Measurements from ENCODE around the gene BCAT1.
A peak's percentile ranks its signal among the peaks of the same experiment; 100 is the strongest.

BCAT1 gene, protein sequence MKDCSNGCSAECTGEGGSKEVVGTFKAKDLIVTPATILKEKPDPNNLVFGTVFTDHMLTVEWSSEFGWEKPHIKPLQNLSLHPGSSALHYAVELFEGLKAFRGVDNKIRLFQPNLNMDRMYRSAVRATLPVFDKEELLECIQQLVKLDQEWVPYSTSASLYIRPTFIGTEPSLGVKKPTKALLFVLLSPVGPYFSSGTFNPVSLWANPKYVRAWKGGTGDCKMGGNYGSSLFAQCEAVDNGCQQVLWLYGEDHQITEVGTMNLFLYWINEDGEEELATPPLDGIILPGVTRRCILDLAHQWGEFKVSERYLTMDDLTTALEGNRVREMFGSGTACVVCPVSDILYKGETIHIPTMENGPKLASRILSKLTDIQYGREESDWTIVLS

DNA sequence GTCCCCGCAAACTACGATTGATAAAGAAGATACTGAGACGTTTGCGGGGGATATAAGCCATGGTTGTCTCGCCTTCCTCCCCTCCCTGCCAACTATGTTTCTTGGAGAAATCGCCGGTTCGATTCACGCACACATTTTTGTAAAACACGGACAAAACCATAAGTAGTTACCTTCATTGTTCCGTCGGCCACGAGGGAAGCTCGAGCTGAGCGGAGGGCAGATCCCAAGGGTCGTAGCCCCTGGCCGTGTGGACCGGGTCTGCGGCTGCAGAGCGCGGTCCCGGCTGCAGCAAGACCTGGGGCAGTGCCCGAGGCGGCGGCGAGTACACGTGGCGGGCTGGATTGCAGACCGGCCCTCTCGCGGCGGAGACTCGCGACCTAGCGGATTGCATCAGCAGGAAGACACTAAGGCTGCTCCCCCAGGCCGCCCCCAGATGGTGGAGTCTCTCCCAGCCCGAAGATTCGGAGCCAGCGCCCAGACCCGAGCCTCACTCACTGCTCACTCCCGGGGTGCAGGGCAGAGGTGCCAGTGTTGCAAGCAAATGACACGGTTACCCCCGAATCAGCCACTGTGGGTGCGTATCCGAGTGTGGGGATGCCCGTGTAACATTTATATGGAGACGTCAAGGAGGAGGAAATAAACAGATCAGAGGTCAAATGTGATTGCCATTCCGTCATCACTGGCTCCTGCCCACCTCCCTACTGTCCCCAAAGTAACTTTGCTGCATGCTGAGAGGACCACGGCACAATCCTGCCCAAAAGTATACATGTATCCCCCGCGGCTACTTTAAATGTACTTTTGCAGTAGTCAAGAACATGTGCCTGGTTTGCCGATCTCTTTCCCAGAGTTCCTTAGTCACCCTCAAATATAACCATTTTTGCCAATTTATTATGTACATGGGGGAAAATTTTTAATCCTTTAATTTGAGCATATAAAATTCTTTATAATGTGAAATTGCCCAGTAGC is at the start of gene BCAT1:
TSS of gene BCAT1 (minus strand) at position 345 of the 966 bp plus-strand sequence. CDS start at position 176, 169 bp downstream.
- peak; percentile 12 to 20 for DNase-seq

DNA sequence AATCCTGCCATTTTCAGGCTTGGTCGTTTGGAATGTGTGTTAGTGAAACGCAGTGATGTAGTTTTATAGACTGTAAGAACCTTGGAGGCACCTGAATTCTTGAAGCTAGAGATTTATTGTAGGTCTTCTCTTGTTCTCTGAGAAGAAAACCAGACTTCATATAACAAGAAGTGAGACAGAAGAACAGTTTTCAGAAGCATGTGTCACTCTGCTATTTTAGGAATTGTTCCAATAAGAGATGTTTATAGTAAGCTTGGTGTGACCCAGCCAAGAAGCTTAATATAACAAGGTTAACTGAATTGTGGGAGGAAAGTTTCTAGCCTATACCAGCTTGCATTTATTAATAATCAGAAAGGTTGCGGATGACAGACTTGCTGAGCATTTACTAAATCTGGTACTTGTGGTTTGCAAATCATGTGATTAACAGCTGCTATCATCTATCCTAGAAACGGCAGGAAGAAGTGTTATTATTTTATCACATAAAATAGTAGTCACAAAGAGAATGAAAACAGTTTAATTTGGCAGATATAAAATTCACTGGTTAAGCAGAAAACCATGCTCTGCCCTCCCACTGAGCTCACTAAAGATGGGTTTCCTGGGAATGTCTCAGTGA is 49.2 kb upstream of the BCAT1 start:
- no peak for DNase-seq

DNA sequence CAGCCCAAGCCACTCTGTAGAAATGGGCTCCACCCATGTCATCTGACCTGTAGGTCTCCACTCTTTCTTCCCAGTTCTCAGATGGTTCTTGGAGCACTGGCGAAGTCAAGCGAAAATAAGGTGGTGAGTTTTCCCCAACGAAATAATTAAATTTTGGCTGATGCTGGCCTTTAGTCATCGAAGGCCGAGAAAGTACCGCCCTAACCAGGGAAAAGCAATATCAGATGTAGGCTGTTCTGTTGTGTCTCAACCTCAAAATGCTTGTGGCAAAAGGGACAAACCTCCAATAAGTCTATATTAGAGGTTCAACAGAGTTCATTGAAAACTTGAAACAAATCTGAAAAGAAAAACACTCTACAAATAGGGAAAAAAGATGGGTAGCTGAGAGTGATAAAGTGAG is 48.6 kb upstream of the BCAT1 start:
- DNase-seq = no peak

DNA sequence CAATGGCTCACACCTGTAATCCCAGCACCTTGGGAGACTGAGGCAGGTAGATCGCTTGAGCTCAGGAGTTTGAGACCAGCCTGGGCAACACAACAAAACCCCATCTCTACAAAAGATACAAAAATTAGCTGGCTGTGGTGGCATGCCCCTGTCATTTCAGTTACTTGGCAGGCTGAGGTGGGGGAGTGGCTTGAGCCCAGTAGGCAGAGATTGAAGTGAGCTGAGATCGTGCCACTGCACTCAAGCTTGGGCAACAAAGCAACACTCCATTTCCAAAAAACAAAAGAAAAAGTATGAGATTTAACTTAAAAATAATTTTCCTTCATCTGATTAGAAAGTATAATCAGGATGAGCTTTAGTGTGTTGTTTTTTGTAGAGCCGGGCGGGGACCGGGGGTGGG is 47.9 kb upstream of the BCAT1 start:
- no peak for DNase-seq

DNA sequence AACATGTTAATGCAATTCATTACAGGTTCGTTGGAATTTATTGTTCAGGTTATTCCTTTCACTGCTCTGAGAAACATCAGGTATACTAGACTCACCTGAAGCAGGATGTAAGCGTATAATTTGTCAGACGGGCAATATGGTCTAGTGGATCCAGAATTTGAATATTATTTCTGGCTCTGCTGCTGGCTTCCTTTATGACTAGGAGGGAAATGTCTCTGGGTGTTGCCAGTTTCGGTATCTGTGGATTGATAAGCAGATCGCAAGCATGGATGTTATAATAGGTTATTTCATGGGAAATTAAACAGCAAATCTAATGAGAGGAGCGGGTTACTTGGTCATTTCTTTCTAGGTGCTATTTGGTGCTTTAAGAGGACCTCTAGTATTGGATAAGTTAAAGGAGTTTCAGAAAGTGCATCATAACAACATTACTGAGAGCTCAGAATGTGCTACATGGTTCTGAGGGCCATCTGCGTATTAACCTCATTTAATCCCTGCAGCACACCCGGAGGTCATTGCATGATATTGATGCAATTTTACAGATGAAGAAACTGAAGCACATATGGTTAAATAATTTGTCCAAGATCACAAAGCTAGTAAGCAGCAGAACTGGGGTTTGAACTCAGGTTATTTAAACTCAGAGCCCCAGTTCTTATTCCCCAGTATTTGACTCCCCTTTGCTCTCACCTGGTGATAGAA is 47.3 kb upstream of the BCAT1 start:
- no peak for DNase-seq

DNA sequence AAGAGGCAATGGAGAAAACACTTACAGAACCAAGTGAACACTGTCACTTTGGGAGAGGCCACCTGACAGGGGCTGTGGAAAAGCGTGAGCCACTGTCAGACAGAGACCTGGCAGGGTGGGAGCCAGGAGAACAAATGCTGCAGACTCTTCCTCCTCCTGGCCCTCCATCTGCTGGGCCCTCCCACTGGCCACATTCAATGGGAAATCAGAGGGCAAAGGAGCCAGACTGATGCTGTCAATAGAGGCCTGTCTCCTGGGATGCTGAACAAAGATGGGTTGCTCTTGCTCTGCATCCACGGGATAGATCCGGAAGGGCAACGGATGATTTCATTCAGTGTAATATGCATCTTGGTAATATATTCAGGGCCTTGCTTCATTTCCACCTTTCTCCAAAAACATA is 44.9 kb upstream of the BCAT1 start:
- DNase-seq = no peak

DNA sequence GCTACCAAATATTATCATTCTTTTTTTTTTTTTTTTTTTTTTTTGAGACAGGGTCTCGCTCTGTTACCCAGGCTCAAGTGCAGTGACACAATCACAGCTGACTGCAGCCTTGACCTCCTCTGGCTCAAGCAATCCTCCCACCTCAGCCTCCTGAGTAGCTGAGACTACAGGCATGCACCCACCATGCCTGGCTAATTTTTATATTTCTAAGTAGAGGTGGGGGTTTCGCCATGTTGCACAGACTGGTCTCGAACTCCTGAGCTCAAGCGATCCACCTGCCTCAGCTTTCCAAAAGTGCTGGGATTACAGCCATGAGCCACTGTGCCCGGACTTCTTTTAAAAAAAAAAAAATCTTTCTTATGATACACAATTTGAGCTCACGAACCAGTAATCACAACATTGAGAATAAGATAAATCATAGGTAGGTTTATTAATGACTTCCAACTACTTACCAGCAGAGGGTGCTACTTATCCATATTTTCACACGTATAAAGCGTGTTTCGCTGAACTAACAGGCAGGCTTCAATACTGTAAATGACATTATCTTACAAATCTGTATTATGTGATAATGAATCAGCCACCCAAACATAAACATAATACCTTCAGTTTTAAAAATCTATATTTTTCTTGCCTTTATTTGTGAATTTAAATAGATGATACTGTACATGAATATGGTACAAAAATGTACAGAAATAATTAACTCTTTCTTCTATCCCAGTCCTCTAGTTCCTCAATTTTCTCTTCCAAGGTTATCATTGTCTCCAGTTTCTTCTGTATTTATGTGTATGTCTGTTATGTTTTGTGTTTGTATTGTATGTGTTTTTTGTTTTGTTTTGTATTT is 42.5 kb upstream of the BCAT1 start:
- DNase-seq = peak; percentile 5 to 10

DNA sequence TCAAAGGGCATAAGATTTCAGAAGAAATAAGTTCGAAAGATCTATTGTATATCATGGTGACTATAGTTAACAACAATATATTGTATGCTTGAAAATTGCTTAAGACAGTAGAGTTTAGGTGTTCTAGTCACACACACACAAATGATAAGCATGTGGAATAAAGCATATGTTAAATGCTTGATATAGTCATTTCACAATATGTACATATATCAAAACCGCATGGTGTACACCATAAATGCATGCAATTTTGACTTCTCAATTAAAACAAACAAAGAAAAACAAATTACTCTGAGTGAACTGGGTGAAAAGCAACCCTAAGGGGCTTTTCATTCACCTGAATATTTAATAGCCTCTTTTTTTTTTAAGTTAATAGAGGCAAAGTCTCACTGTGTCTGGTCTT is 40.3 kb upstream of the BCAT1 start:
- DNase-seq = no peak

DNA sequence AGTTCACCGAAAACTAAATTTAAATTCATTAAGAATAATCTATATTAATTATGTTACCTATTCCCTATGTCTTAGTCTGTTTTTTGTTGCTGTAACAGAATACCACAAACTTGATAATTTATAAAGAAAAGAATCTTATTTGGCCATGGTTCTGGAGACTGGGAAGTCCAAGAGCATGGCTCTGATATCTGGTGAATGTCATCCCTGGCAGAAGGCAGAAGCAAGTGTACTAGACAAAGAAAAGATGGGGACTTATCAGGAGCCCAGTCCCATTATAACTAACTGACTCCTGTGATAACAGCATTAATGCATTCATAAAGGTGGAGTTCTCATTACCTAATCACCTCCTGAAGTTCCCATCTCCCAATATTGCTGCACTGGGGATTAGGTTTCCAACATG is 33.3 kb upstream of the BCAT1 start:
- no peak for DNase-seq

DNA sequence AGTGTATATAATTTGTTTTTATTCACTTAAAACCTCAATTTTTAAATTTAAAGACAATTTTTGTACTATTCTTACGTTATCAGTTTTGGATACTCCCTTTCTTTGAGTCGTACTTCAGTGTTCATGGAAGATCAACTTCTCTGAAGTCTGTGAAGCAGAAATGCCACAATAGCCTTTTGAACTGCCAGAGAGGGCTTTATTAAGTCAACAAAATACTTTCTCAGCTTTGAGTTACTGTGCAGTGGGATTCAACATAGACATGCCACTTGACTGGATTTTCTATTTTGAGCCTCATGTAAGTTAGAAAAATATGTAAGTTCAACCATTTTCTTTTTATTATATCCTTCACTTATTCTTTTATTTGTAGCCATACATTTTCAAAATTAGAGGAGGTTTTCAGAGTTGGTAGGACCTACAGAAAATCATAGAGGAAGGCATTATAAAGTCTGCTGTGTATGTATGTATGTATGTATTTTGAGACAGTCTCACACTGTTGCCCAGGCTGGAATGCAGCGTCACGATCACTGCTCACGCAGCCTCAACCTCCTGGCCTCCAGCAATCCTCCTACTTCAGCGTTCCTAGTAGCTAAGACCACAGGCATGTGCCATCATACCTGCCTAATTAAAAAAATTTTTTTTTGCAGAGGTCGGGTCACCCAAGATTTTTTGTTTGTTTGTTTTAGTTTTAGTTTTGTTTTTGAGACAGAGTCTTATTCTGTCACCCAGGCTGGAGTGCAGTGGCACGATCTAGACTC is 31.3 kb upstream of the BCAT1 start:
- no peak for DNase-seq

DNA sequence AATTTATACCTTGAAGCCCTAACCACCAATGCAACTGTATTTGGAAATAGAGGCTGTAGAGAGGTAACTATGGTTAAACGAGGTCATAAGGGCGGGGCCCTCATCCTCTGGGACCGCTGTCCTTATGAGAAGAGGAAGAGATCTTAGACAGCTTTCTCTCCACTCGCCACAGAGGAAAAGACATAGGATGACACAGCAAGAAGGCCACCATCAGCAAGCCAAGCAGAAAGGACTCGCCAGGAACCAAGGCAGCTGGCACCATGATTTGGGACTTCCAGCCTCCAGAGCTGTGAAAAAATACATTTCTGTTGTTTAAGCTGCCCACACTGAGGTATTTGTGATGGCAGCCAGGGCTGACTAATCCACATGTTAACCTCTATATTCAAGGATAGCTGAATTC is 30.4 kb upstream of the BCAT1 start:
- no peak for DNase-seq

DNA sequence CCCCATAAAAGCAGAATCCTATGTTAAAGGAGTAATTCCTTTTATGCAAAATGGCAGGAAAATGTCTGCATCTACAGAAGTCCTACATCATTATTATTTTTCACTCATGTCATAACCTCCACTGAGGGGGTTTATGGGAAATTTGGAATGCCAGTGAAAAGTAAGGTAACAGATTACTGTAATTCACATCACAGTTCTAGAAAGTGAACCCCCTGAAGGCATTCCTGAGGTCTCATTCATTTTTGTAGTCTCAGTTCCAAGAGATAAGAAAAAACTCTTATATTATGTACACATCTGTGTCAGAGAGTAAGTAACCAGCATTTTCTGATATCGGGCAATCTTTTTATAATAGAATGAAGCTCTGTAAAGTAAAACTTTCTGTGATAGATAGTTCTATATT is 28.8 kb upstream of the BCAT1 start:
- no peak for DNase-seq

DNA sequence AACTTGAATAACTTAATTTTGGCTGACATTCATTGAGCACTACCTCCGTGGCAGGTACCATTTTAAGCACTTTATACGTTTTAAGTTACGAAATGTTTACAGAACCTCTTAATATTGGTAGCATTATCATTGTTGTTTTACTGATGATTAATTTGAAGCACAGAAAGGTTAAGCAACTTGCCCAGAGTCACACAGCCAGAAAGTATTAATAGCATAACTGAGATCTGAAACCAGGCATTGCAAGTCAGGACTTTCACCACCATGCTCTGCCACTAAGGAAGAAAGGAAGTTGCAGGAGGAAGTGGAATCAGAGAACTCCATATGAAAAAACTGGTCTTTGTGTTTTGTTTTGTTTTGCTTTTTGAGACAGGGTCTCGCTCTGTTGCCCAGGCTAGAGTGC is 28.2 kb upstream of the BCAT1 start:
- no peak for DNase-seq

DNA sequence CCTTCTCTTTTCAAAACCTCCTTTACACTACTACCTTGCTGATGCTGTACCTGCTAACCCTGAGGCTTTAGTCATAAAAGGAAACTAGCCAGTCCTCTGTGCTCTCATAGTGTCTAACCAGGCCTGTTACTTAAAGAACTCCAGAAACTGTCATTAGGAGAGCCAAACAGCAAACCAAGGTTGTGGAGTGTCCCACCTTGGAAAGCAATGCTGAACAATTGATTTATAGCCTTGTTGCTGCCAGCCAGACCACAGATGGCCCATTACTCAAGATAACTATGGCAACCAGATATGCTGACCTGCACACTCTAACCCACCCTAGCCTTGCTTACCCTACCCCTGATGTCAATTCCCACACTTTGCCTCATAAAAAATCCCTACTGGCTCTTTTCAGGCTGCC is 26.5 kb upstream of the BCAT1 start:
- DNase-seq = no peak

DNA sequence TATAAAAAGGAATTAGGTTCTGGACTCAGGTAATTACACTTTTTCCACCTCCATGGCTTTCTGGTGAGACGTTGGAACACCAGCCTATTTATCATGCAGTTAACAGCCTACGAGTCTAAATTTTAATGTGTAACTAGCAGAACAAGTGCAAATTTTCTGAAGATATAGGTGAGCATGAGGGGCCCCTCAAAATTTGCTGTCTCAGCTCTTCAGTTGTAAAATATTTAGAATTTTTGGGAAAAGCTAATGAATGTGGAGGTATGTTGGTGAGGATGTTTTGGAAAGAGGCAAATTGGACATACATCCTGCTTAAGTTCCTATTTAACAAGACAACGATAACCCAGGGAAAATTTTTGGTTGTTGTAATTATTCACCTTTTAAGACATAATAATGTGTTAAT is 25.3 kb upstream of the BCAT1 start:
- no peak for DNase-seq

DNA sequence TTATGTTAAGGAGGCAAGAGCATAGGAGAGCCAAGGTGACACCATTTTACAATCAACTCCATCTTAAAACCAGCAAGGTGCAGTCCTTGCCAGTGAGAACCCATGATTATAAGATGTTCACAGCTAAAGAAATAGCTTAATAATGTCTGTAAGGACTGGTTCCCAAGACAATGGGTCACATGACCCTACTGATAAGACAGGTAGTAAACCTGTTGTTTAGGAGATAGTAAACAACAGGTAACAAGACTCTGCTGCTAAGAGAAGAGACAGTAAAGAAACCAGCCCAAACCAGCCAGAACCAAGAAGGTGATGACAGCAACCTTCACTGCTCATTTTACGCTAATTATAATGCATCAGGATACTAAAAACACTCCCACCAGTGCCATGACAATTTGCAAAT is 23.2 kb upstream of the BCAT1 start:
- no peak for DNase-seq

DNA sequence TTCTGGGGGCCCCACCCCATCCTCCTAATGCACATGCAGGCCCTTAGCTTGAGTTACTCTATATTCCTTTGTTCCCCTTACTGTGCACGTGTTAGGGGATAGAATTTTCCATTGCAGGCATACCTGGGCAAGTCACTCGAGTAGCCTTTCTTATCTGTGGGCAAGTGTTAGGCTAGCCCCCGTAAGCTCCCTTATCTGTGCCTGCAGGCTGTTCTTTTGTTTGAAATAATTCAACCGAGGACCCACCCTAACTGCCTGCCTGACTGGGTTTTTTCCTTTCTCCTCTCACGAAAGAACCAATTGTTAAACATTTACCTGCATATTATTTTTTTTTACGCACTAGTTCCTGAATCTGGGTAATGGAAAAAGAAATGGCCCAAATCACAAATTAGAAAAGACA is 21.3 kb upstream of the BCAT1 start:
- DNase-seq = no peak

DNA sequence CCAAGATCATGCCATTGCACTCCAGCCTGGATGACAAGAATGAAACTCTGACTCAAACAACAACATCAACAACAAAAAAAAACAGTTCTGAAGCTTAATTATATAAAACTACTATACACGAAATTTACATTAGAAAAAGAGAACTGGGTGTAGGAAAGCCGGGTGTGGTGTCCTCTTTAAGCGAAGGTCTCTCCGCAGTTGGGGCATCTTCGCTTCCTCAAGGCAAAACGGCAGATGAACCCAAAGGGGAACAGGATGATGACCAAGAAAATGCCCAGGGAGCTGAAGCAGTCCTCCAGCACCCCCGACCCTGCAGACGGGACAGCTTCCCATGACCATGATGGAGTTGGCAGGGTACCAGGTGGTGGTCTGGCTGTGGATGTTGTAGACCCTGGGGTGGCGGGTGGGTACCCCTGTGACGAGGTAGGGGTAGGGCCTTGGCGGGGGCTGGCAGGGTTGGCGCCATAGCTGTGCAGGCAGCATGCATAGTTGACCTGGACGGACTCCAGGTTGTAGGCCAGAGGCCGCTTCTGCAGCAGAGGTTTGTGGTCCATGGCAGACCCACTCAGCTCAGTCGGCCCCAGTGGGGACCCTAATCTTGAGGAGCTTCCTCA is 18.2 kb upstream of the BCAT1 start:
- DNase-seq = no peak

DNA sequence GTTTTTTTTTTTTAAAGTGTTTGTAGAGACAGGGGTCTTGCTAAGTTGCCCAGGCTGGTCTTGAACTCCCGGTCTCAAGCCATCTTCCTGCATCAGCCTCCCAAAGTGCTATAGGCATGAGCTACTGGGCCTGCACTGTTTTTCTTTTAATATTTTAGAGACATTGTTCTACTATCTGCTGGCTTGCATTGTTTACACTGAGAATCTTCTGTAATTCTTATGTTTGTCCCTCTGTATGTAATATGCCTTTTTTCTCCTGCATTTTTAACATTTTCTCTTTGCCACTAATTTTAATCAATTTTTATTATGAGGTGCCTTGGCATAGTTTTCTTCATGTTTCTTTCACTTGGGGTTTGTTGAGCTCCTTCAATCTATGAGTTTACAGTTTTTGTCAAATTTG is 15.4 kb upstream of the BCAT1 start:
- DNase-seq = no peak

DNA sequence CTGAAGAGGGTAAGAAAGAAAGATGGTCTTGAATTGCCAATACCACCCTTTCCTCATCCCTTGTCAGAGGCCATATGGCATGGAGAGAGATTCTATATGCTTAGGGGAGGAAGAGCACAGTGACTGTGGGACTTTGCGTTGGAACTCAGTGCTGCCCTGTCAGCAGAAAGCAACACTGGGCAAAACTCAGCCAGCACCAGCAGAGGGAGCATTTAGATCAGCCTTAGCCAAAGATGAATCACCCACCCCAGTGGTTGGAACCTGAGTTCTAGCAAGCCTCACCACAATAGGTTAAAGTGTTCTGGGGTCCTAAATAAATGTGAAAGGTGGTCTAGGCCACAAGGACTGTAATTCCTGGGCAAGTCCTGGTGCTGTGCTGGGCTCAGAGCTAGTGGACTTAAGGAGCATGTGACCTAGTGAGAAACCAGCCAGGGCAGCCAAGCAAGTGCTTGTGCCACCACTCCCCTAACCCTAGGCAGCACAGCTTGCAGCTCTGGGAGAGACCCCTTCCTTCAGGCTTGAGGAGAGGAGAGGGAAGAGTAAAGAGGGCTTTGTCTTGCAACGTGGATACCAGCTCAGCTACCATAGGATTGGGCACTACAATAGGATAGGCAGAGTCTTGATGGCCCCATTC is 11.4 kb upstream of the BCAT1 start:
- DNase-seq = peak; percentile 10 to 15

Data from activated CD4-positive, alpha-beta T cell treated with anti-CD3 and anti-CD28 coated beads for 4 hours (primary cell).